NB4 (cell line): ENCODE data around the gene PSD.
A peak's percentile ranks its signal among the peaks of the same experiment; 100 is the strongest.

Source experiments
- DNase-seq: peaks from one replicate; pipeline ENCODE4 v3.0.0; 2010; ENCODE audit warnings: low read depth
- H3K4me3 ChIP-seq: one replicate; pipeline ENCODE4 v1.5.1; 2011; ENCODE audit warnings: mild to moderate bottlenecking, low read depth, low read length, moderate library complexity
- CTCF ChIP-seq: IDR thresholded peaks from one replicate; pipeline ENCODE4 v1.5.1; 2012; ENCODE audit warnings: low read depth, low read length
- MAX ChIP-seq: IDR thresholded peaks from 2 replicates; pipeline ENCODE4 v1.6.1; 2011; ENCODE audit warnings: low read depth, low read length
- MYC ChIP-seq: IDR thresholded peaks from 2 replicates; pipeline ENCODE4 v1.6.1; 2011; ENCODE audit warnings: low read depth, low read length
- POLR2A ChIP-seq: IDR thresholded peaks from 2 replicates; pipeline ENCODE4 v1.6.1; 2011; ENCODE audit warnings: mild to moderate bottlenecking; ENCODE audit not compliant: insufficient read length; ENCODE audit errors: extremely low read depth

Gene PSD

GRCh38 chr10:102395400-102396316 lies 22.9 kb downstream of the PSD start, which contains the start of gene NFKB2:
Gene NFKB2, plus strand, starts transcription at chr10:102395705. Its CDS starts 255 bp downstream, at chr10:102395960.
- TF ChIP-seq POLR2A = peak; percentile 29
- TF ChIP-seq MYC = 0 out of 2 replicates have a peak, but pooled peaks have one; percentile 14
- no peak for TF ChIP-seq CTCF
- no peak for TF ChIP-seq MAX
- peak within 1 kb of the TSS; percentile 63 for H3K4me3 ChIP-seq
- DNase-seq = peak; percentile 86

GRCh38 chr10:102394801-102395399 lies 23.7 kb downstream of the PSD start:
- H3K4me3 ChIP-seq = peak overlapping the region; percentile 63
- DNase-seq = peak; percentile 59
- TF ChIP-seq CTCF = no peak
- TF ChIP-seq MYC = no peak; the same call in 1 of the 2 replicates
- no peak for TF ChIP-seq POLR2A
- no peak; the same call in 1 of the 2 replicates for TF ChIP-seq MAX

DNA sequence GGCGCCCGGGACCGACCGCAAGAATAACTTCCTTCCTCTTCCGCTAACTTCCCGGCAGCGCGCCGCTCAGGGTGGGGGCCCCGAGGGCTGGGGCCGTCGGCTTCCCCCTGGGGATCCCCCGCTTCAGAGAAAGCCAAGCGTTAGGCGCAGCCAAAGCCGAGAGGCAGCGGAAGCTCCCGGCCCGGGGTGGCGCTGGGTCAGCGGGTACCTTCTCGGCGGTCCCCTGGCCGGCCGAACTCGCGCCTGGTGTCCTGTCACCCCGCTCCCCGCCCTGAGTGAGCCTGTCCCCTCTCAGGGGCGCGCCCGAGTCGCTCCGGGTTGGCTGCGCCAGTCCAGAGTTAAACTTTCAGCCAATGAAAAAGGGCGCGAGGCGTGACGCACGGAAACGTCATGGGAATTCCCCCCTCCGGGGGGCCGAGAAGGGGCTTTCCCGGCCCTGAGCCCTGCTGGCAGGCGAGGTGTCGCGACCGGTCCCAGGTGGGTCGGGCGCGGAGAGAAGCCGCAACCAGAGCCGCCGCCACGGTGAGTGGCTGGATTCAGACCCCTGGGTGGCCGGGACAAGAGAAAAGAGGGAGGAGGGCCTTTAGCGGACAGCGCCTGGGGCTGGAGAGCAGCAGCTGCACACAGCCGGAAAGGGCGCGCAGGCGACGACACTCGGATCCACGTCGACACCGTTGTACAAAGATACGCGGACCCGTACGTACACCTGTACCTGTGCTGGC lies 24.3 kb downstream of the PSD start:
- peak; percentile 93 for DNase-seq
- TF ChIP-seq MAX (no peak), CTCF (peak; percentile 85), POLR2A (peak; percentile 14), MYC (peak; percentile 50; the same call in 1 of the 2 replicates)
- H3K4me3 ChIP-seq = peak overlapping the region; percentile 63

DNA sequence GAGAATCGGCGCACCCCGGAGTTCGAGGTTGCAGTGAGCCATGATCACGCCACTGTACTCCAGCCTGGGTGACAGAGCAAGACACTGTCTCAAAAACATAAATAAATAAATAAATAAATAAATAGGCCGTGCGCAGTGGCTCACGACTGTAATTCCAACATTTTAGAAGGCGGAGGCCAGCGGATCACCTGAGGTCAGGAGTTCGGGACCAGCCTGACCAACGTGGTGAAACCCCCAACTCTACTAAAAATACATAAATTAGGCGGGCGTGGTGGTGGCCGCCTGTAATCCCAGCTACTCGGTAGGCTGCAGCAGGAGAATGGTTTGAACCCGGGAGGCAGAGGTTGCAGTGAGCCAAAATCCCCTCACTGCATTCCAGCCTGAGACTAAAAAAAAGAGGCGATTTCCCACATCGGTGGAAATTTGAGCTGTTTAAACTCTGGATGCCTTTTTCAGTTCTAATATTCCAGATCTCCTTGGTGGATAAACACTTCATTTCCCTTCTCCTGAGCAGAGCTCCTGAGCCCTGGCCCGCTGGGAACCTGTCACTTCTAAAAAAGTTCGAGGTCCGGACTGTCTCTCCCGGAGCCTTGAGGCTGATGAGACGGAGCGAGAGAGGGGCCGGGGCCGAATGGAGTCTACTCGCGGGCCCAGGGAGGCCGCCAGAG lies 25.0 kb downstream of the PSD start:
- TF ChIP-seq CTCF = no peak
- TF ChIP-seq POLR2A = no peak
- no peak for TF ChIP-seq MYC
- no peak for TF ChIP-seq MAX
- peak overlapping the region; percentile 63 for H3K4me3 ChIP-seq
- DNase-seq = no peak

- H3K4me3 ChIP-seq = no peak overlapping the region
- no peak for TF ChIP-seq CTCF
- no peak for TF ChIP-seq MYC
- TF ChIP-seq POLR2A = no peak
- TF ChIP-seq MAX = no peak
- DNase-seq = no peak
Measured at GRCh38 chr10:102392306-102392705, 26.3 kb downstream of the PSD start.
